SJSA1 (cell line): ENCODE data around the gene DENND4A. TPM values are rescaled to one million over a fixed set of nuclear protein-coding genes. Genes with fewer than 3 reads are reported as not detected.
A peak's percentile ranks its signal among the peaks of the same experiment; 100 is the strongest.
"Not testable (repeated sequence)": the region's sequence is repeated elsewhere in the genome, so short reads cannot be mapped to it uniquely, and the experiment has no call there.

Source experiments
- DNase-seq, 2 experiments: peaks; one replicate each; pipeline ENCODE4 v3.0.0-alpha.2; 2015 to 2020; ENCODE audit warnings: low spot score in 2 of 2, low read depth in 1 of 2
- H3K27ac ChIP-seq: fragments of 250-450 bp; sonication (Bioruptor Pico); 2 replicates; pipeline ENCODE4 v1.5.1; 2020; ENCODE audit warnings: mild to moderate bottlenecking, moderate library complexity
- H3K27me3 ChIP-seq: fragments of 250-450 bp; sonication (Bioruptor Pico); replicated peaks from 2 replicates; pipeline ENCODE4 v1.5.1; 2020; ENCODE audit warnings: mild to moderate bottlenecking, moderate library complexity
- H3K36me3 ChIP-seq: fragments of 250-450 bp; sonication (Bioruptor Pico); 2 replicates; pipeline ENCODE4 v1.5.1; 2020; ENCODE audit warnings: mild to moderate bottlenecking
- H3K4me1 ChIP-seq: fragments of 250-450 bp; sonication (Bioruptor Pico); replicated peaks from 2 replicates; pipeline ENCODE4 v1.6.1; 2021; ENCODE audit warnings: mild to moderate bottlenecking
- H3K4me3 ChIP-seq: fragments of 250-450 bp; sonication (Bioruptor Pico); 2 replicates; pipeline ENCODE4 v1.5.1; 2020; ENCODE audit warnings: mild to moderate bottlenecking
- H3K9me3 ChIP-seq: fragments of 250-450 bp; sonication (Bioruptor Pico); replicated peaks from 2 replicates; pipeline ENCODE4 v1.5.1; 2020; ENCODE audit warnings: mild to moderate bottlenecking
- total RNA-seq: library from RNA; depleted of rRNA; stranded (reverse); fragments of >200 nt; shearing (Covaris generic); gene quantifications from 2 replicates; pipeline ENCODE4 v1.2.3, GENCODE V29; 2014

DENND4A gene
- total RNA-seq, 1 experiment from 2014 or later = 8.9 TPM

DNA sequence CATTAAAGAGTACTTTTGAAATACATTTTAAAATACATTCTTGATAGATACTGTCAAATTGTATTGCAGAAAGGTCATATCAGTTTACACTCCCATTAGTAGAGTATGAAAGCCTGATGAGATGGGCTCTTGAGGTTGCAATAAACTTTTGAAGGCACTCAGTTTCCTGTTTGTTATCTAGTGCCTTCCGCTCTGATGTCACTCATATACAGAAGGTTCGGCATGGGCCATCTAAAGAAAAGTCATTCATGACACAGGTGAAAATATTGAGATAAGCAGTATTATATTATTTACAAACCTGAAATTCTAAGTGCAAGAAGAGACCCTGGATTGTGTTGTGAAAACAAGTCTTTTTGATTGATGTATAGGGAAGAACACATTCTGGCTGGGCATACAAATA lies 36.5 kb upstream of the DENND4A start:
- no peaks in the 10 kb centered on the region for H3K27me3 ChIP-seq
- H3K4me1 ChIP-seq = peaks cover 10% of the 10 kb centered on the region
- H3K27ac ChIP-seq = no peak overlapping the region
- H3K4me3 ChIP-seq = no peak overlapping the region
- H3K9me3 ChIP-seq = no peaks in the 10 kb centered on the region
- DNase-seq = no peak
- H3K36me3 ChIP-seq = no peaks in the 10 kb centered on the region

GRCh38 chr15:65827065-65827464 lies 35.0 kb upstream of the DENND4A start:
- H3K4me3 ChIP-seq = no peak overlapping the region
- H3K27ac ChIP-seq = no peak overlapping the region
- no peaks in the 10 kb centered on the region for H3K4me1 ChIP-seq
- no peaks in the 10 kb centered on the region for H3K9me3 ChIP-seq
- no peaks in the 10 kb centered on the region for H3K36me3 ChIP-seq
- H3K27me3 ChIP-seq = no peaks in the 10 kb centered on the region
- no peak for DNase-seq

DNA sequence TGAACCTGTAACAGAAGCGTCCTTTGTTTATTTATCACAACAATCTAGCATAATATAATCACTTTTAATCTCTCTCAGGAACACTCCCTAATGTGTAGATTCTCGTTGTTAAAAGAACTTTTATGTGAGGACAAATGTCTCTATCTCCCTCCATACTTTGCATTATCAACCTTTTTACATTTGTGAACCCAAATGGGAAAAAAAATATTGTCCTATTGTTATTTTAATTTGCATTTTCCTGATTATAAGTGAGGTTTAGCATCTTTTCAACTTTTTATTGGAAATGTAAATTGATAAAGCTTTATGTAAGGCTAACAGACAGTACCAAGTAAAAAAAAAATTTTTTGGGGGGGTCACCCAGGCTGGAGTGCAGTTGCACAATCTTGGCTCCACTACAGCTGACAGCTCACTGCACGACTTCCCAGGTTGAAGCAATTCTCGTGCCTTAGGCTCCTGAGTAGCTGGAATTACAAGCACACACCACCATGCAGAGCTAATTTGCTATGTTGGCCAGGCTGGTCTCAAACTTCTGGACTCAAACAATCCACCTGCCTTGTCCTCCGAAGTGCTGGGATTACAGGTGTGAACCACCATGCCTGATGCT lies 33.0 kb upstream of the DENND4A start:
- no peaks in the 10 kb centered on the region for H3K4me1 ChIP-seq
- no peaks in the 10 kb centered on the region for H3K36me3 ChIP-seq
- no peaks in the 10 kb centered on the region for H3K27me3 ChIP-seq
- H3K4me3 ChIP-seq = no peak overlapping the region
- H3K9me3 ChIP-seq = no peaks in the 10 kb centered on the region
- no peak for DNase-seq
- no peak overlapping the region for H3K27ac ChIP-seq

- Histone ChIP-seq H3K27ac (no peak overlapping the region), H3K36me3 (no peaks in the 10 kb centered on the region), H3K4me3 (no peak overlapping the region), H3K27me3 (no peaks in the 10 kb centered on the region), H3K9me3 (no peaks in the 10 kb centered on the region), H3K4me1 (no peaks in the 10 kb centered on the region)
- DNase-seq = peak; percentile 34 to 48
Observed at GRCh38 chr15:65824031-65824743, 32.1 kb upstream of the DENND4A start.

DNA sequence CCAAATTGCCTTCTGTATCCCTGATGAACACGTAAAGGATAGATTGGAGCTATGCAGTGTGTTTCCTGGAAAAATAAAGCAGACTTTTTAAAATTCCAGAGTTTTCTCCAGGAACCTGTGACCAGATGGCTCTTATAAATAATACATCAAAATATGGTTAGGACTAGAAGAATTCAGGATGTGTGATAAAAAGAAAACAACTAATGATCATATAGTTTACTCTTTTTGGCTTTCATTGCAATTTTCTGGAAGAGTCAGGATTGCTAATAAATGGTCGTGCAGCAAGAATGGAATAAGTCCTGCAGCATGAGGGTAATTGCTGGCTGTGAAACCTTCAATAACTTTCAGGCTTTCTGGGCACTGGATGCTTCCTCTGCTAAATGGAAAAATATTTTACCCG lies 30.2 kb upstream of the DENND4A start:
- Histone ChIP-seq H3K9me3 (no peaks in the 10 kb centered on the region), H3K36me3 (no peaks in the 10 kb centered on the region), H3K4me1 (no peaks in the 10 kb centered on the region), H3K4me3 (no peak overlapping the region), H3K27ac (no peak overlapping the region), H3K27me3 (no peaks in the 10 kb centered on the region)
- DNase-seq = no peak

GRCh38 chr15:65821070-65821469 lies 29.0 kb upstream of the DENND4A start:
- H3K27ac ChIP-seq = no peak overlapping the region
- H3K27me3 ChIP-seq = no peaks in the 10 kb centered on the region
- H3K9me3 ChIP-seq = no peaks in the 10 kb centered on the region
- H3K36me3 ChIP-seq = no peaks in the 10 kb centered on the region
- no peaks in the 10 kb centered on the region for H3K4me1 ChIP-seq
- no peak for DNase-seq
- H3K4me3 ChIP-seq = no peak overlapping the region

DNA sequence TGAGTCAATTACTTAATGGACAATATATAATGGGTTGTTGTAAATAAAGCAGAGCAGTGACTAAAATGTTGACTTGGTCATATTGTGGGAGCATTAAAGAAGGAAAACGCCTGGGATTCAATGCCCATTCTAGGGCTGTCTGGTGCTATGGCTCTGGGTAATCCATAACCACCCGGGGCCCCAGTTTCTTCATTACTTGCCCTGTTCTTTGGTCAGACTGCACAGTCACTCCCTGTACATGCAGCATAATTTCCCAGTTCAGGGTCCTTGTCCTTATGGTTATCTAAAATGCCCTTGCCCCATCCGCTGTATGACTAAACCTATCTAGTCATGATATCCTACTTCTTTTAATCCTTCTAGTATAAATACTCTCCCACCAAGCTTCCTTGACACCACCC lies 27.5 kb upstream of the DENND4A start:
- H3K36me3 ChIP-seq = no peaks in the 10 kb centered on the region
- H3K4me1 ChIP-seq = no peaks in the 10 kb centered on the region
- H3K27ac ChIP-seq = no peak overlapping the region
- H3K27me3 ChIP-seq = no peaks in the 10 kb centered on the region
- no peaks in the 10 kb centered on the region for H3K9me3 ChIP-seq
- no peak overlapping the region for H3K4me3 ChIP-seq
- DNase-seq = no peak

GRCh38 chr15:65818927-65819562 lies 27.0 kb upstream of the DENND4A start:
- no peak for DNase-seq

DNA sequence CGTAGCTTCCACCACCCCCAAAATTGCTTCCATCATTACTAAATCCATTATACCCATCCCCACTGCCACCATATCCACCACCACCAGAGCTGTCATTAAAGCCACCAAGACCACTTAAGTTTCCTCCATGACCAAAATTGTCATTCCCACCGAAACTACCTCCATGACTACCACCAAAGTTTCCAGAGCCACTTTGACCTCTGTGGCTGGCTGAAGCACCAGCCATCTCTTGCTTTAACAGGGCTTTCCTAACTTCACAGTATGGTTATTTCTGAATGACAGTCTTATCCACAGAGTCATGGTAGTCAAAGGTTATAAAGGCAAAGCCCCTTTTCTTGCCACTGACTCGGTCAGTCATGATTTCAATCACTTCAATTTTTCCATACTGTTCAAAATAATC lies 24.3 kb upstream of the DENND4A start:
- Histone ChIP-seq H3K27me3 (no peaks in the 10 kb centered on the region), H3K4me1 (no peaks in the 10 kb centered on the region), H3K27ac (no peak overlapping the region), H3K36me3 (no peaks in the 10 kb centered on the region), H3K9me3 (no peaks in the 10 kb centered on the region), H3K4me3 (no peak overlapping the region)
- DNase-seq = no peak

More at GRCh38 chr15:65818927-65819562, 27.0 kb upstream of the DENND4A start:
- H3K36me3 ChIP-seq = no peaks in the 10 kb centered on the region
- no peaks in the 10 kb centered on the region for H3K27me3 ChIP-seq
- no peaks in the 10 kb centered on the region for H3K9me3 ChIP-seq
- H3K4me3 ChIP-seq = no peak overlapping the region
- no peaks in the 10 kb centered on the region for H3K4me1 ChIP-seq
- H3K27ac ChIP-seq = no peak overlapping the region

- not testable (repeated sequence) for H3K9me3 ChIP-seq, H3K27me3 ChIP-seq, H3K27ac ChIP-seq, H3K4me3 ChIP-seq, DNase-seq, H3K36me3 ChIP-seq, H3K4me1 ChIP-seq
Observed at GRCh38 chr15:65816008-65816407, 23.9 kb upstream of the DENND4A start.

DNA sequence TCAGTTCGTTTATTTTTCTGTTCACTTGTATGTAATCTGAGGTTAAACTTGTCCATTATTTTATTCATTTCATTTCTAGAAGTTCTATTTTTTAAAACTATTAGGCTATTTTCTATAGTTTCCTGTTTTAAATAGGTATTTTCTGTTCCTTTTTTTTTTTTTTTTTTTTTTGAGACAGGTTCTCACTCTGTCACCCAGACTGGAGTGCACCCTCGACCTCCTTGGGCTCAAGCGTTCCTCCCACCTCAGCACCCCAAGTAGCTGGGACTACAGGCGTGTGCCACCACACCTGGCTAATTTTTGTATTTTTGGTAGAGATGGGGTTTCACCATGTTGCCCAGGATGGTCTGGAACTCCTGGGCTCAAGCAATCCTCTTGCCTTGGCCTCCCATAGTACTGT lies 22.2 kb upstream of the DENND4A start:
- H3K4me3 ChIP-seq, H3K27me3 ChIP-seq, DNase-seq, H3K27ac ChIP-seq, H3K9me3 ChIP-seq, H3K36me3 ChIP-seq, H3K4me1 ChIP-seq: not testable (repeated sequence)

DNA sequence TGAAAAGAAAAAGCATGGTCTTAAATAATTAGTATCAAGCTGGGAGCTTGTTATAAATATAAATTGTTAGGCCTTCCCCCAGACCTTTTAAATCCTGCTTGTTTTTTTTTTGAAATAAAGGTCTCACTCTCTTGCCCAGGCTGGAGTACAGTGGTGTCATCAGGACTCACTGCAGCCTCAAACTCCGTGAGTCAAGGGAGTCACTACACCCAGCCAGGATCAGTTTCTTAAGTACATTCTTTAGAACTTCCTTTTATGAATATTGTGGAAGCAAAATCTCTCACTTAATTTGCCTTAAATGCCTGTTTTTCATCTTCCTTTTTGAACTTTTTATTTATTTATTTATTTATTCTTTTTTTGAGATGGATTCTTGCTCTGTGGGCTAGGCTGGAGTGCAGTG lies 20.8 kb upstream of the DENND4A start:
- H3K4me3 ChIP-seq = no peak overlapping the region
- no peaks in the 10 kb centered on the region for H3K27me3 ChIP-seq
- no peaks in the 10 kb centered on the region for H3K9me3 ChIP-seq
- H3K4me1 ChIP-seq = no peaks in the 10 kb centered on the region
- H3K36me3 ChIP-seq = no peaks in the 10 kb centered on the region
- H3K27ac ChIP-seq = no peak overlapping the region
- DNase-seq = no peak

DNA sequence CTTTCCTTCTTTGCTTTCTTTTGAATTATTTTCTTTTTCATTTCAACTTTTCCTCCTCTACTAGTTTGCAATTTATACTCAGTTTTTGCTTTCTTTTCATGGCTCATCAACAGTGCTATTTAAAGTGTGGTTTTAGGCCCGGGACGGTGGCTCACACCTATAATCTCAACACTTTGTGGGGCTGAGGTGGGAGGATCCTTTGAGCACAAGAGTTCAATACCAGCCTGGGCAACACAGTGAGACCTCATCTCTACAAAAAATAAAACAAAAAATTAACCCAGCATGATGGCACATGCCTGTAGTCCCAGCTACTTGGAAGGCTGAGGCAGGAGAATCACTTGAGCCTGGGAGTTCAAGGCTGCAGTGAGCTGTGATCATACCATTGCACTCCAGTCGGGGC lies 20.4 kb upstream of the DENND4A start:
- H3K9me3 ChIP-seq = no peaks in the 10 kb centered on the region
- no peaks in the 10 kb centered on the region for H3K27me3 ChIP-seq
- H3K4me1 ChIP-seq = no peaks in the 10 kb centered on the region

DNA sequence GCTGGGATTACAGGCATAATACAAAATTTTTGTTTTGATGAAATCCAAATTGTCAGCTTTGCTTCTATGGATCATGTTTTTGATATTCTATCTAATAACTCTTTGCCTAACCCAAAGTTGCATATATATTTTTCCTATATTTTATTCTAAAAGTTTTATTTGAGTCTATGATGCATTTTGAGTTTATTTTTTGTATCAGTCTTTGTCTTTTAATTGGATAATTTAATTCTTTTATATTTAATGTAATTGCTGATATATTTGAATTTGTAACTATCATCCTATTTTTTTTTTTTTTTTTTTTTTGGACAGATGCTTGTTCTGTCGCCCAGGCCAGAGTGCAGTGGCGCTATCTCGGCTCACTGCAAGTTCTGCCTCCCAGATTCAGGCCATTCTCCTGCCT lies 19.7 kb upstream of the DENND4A start:
- DNase-seq = no peak
- Histone ChIP-seq H3K4me3 (no peak overlapping the region), H3K4me1 (no peaks in the 10 kb centered on the region), H3K27ac (no peak overlapping the region), H3K9me3 (no peaks in the 10 kb centered on the region), H3K27me3 (no peaks in the 10 kb centered on the region), H3K36me3 (no peaks in the 10 kb centered on the region)

More for the DNA sequence above, 20.4 kb upstream of the DENND4A start:
- DNase-seq = no peak
- Histone ChIP-seq H3K27ac (no peak overlapping the region), H3K4me3 (no peak overlapping the region), H3K36me3 (no peaks in the 10 kb centered on the region)
